Iris pigment epithelial cell (primary cell): Measurements from ENCODE around the gene RAB20.
"Not testable (repeated sequence)": the region's sequence is repeated elsewhere in the genome, so short reads cannot be mapped to it uniquely, and the experiment has no call there.

Source experiments
- DNase-seq: peaks from one replicate; pipeline ENCODE4 v3.0.0-alpha.2; 2011; ENCODE audit warnings: low read depth

Gene RAB20, protein sequence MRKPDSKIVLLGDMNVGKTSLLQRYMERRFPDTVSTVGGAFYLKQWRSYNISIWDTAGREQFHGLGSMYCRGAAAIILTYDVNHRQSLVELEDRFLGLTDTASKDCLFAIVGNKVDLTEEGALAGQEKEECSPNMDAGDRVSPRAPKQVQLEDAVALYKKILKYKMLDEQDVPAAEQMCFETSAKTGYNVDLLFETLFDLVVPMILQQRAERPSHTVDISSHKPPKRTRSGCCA

DNA sequence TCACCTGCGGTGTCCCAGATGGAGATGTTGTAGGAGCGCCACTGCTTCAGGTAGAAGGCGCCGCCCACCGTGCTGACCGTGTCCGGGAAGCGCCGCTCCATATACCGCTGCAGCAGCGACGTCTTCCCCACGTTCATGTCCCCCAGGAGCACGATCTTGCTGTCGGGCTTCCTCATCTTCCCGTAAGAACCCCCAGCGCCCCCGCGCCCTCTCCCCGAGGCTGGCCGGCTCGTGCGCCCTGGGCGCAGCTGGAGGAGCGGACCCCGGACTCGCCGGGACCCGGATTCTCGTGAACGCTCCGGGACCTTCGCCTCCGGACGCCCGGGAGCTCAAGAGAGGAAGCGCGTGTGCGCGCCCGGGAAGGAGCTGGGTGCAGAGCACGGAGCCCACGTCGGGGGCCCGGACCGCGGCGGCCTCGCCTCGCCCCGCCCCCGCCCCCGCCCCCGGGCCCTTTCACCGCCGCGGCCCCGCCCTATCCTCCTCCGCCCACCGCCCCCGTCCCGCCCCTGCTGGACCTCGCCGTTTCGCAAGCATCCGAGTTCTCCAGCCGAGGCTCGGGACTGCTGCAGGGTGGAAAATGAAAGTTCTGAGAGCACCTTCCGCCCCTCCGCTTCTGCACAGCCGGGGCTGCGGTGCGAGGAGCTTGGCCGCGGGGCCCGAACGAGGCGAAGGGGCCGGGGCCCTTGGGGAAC is at the start of gene RAB20:
TSS of gene RAB20 (minus strand) at position 379 of the 692 bp plus-strand sequence. CDS start at position 176, 203 bp downstream.
- DNase-seq = peak; percentile 90

DNA sequence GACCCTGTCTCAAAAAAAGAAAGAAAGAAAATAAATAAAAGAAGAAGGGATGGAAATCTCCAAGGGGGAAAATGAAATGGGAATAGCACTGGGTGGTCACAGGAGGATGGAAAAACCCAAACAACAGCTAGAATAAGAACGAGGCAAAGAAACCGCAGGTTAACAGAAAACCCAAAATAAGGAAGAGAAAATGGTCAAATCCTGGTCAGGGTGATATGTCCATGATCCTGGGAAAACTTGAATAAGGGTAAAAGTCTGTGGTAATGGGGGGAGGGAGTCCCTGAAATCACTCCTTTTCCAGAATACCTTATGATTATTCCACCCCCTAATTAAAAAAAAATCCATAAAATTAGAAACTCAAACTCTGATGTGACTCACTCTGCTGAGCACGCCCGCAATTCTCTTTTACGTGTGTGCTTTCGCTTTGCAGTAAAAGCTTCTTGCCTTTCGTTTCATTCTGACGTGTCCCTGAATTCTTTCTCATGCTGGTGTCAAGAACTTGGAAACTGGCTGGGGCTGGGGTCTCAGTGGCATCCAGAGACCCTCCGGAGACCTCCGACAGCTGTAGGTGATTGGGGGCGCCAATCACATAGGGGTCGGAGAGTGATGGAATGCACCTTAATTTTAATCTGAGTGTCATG is 49.6 kb upstream of the RAB20 start:
- no peak for DNase-seq

- peak; percentile 45 for DNase-seq
These were observed 46.2 kb upstream of the RAB20 start for GRCh38 chr13:110607675-110608224.

DNA sequence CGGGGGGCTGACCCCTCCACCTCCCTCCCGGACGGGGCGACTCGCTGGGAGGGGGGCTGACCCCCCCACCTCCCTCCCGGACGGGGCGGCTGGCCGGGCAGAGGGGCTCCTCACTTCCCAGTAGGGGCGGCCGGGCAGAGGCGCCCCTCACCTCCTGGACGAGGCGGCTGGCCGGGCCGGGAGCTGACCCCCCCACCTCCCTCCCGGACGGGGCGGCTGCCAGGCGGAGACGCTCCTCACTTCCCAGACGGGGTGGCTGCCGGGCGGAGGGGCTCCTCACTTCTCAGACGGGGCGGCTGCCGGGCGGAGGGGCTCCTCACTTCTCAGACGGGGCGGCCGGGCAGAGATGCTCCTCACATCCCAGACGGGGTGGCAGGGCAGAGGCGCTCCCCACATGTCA is 44.8 kb upstream of the RAB20 start:
- DNase-seq = not testable (repeated sequence)

DNA sequence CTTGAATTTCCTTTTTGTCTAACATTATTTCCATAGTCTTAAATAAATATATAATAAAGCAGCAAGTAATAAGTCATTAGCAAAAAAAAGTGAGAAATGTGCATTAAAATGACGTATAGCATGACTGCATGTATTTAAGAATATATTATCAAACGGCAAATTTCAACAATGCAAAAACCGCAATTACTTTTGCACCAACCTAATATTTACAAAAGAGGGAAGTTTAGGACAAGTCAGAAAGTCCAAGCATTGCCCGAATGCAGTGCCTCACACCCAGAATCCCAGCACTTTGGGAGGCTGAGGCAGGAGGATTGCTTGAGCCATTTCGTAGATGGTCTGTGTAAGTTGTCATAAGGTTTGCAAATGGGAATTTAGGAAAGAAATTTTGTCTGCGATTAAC is 43.6 kb upstream of the RAB20 start:
- DNase-seq = no peak

DNA sequence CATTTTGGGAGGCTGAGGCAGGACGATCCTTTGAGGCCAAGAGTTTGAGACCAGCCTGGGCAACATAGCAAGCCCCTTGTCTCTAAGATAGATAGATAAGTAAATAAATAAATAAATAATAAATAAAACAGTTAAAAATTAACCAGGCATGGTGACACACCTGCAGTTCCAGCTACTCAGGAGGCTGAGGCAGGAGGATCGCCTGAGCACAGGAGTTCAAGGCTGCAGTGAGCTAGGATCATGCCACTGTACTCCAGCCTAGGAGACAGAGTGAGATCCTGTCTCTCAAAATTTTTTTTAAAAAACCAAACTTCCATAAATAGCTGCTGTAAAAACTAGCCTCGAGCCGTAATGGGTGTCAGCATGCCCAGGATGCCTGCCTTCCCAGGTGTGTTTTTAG is 39.5 kb upstream of the RAB20 start:
- DNase-seq = no peak

DNA sequence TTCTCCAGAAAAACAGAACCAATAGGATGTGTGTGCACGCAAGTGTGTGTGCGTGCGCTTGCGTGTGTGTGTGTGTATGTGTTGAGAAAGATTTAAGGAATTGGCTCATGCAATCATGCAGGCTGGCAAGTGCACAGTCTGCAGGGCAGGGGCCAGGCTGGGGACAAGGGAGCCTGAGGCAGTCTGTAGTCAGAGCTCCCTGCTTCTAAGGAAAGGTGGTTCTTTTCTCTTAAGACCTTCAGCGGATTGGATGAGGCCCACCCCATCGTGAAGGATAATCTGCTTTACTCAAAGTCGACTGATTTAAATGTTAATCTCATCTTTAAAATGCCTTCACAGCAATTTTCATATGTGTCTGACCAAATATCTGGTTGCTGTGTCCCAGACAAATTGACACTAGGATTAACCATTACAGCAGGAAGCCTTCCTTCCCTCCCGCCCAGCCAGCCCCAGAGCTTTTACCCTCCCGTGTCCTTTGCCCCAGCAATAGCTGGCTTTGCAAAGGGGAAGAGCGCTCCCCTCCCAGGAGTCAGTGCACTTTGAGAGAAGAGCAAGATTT is 38.8 kb upstream of the RAB20 start:
- no peak for DNase-seq

GRCh38 chr13:110597041-110597689 is 35.6 kb upstream of the RAB20 start:
- DNase-seq = no peak

GRCh38 chr13:110593430-110594130 is 32.1 kb upstream of the RAB20 start:
- DNase-seq = peak; percentile 61

- DNase-seq = peak; percentile 69
These were observed 31.1 kb upstream of the RAB20 start for GRCh38 chr13:110592665-110593064.

DNA sequence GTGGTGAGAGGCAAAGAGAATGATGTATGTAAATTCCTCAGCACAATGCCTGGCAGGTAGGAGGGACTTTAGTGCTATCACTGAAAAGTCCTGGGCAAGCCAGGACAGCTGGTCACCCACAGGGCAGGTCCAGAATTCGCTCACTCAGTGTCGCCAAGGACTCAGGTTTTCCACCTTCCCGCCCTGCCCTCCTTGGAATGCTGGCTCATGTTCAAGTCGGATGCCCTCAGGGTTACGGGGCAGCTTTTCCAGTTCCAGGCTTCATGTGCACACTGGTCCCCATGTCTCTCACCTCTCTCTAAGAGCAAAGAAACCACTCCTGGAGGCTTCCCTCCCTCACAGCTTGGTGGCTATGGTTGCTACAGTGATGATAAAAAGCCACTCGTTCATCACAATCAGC is 29.1 kb upstream of the RAB20 start:
- no peak for DNase-seq

DNA sequence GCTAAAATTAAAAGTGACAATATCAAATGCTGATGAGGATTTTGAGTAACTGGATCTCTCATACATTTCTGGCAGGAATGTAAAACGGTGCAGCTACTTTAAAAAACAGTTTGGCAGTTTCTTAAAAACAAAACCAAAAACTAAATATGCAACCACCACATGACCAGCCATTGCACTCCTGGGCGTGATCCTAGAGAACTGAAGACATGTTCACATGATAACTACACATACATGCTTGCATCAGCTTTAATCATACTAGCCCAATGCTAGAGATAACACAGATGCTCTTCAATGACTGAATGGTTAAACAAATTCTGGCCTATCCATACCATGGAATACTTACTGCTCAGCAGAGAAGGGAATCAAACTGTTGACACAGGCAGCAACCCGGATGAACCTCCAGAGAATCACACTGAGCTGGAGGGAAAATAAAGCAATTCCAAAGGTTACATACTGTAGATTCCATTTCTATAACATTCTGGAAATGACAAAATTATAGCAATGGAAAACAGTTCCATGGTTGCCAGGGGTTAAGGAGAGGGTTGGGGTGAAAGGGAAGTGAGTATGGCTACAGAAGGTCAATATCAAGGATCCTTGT is 28.4 kb upstream of the RAB20 start:
- no peak for DNase-seq

DNA sequence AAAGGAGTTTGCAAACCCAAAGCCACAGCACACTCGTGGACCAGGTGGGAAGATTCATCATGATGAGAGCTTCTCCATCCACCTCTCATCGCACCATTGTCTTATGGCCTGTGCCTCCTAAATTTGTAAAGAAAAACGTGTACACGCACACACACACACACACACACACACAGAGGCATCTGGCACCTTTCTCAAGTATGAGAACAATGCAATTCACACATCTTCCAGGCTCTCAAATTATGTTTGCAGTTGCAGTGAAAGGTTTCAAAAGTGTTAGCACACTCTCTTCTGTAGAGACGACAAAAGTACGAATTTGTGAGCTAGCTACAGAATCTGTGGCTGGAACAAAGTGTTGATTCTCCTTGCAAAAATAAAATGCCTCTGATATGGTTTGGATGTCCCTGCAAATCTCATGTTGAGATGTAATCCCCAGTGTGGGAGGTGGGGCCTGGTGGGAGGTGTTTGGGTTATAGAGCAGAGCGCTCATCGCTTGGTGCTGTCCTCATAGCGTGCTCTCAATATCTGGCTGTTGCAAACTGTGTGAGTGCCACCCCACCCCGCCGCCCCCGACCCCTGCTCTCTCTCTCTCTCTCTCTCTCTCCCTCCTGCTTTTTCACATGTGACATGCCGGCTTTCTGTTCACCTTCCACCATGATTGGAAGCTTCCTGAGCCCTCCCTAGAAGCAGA is 21.8 kb upstream of the RAB20 start:
- DNase-seq = no peak

- DNase-seq = no peak
These were observed 21.0 kb upstream of the RAB20 start for GRCh38 chr13:110582421-110582954.

- DNase-seq = no peak
These were observed 20.1 kb upstream of the RAB20 start for GRCh38 chr13:110581506-110582185.

- DNase-seq = peak; percentile 27
These were observed 19.3 kb upstream of the RAB20 start for GRCh38 chr13:110580800-110581199.

GRCh38 chr13:110578363-110578762 is 16.8 kb upstream of the RAB20 start:
- no peak for DNase-seq

DNA sequence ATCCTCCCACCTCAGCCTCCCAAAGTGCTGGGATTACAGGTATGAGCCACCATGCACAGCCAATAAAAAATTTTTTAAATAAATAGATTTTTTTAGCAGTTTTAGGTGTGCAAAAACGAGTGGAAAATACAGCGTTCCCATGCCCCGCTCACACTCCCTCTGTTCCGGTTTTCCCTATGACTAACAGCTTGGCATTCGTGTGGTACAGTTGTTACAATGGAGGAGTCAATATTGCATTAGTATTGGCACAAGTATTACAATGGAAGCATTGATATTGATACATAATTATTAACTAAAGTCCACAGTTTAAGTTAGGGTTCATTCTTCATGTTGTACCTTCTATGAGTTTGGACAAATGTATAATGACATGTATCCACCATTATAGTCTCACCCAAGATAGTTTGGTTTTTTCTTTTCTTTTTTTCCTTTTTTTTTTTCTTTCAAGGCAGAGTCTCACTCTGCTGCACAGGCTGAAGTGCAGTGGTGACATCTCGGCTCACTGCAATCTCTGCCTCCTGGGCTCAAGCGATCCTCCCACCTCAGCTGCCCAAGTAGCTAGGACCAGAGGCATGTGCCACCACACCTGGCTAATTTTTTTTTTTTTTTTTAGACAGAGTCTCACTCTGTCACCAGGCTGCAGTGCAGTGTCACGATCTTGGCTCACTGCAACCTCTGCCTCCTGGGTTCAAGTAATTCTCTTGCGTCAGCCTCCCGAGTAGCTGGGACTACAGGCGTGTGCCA is 15.4 kb upstream of the RAB20 start:
- no peak for DNase-seq

- DNase-seq = no peak
These were observed 14.5 kb upstream of the RAB20 start for GRCh38 chr13:110576070-110576394.
